ENCODE measurements around the gene IQCH. TPM values are rescaled to one million over a fixed set of nuclear protein-coding genes. Genes with fewer than 3 reads are reported as not detected.
A peak's percentile ranks its signal among the peaks of the same experiment; 100 is the strongest.
"Not testable (repeated sequence)": the region's sequence is repeated elsewhere in the genome, so short reads cannot be mapped to it uniquely, and the experiment has no call there.

Gene IQCH
- total RNA-seq, 1 experiment from 2014 or later: 2.7 TPM

DNA sequence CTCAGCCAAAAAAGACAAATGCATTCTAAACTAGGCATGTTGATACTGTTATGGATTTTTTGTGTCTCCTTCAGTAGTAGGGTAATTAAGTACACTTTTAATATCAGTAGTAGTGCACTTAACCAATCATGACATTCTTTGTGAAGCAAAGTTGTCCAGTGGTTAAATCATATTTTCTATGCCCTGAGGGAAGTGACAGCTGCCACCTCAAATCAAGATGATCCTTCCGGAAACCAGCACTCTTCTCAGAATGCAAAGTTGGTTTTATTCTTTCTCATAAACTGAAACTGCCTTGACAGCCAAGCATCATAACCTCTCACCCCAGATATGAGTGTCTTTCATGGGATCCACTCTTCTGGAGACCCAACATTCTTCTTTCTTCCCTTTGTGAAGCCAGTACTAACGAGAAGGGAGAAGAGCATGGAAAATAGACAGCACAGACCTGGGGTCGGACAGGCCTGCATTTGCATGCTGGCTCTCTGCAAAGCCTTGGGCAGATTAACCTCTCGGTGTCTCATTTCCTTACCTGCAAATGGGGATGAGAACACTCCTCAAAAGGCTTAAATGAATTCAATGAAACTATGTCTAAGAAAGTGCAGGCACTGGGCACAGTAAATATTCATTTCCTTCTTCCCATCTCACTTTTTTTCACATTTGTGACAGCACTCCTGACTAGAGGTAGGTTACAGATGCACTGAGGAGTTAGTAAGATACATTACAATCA, 13.3 kb upstream of the IQCH start:
- in situ Hi-C loops (cut with HindIII; ENCODE audit: low pct_unique_long_range_greater_than_20kb, low sequenced_read_pairs): no loop called here
- no peak for DNase-seq (ENCODE audit: low read depth)

- DNase-seq (ENCODE audit: low read depth): no peak
- in situ Hi-C loops (cut with HindIII; ENCODE audit: low pct_unique_long_range_greater_than_20kb, low sequenced_read_pairs): no loop called here
Observed at GRCh38 chr15:67242708-67243111, 11.9 kb upstream of the IQCH start.

GRCh38 chr15:67244971-67245478, 9.6 kb upstream of the IQCH start:
- in situ Hi-C loops (cut with HindIII; ENCODE audit: low pct_unique_long_range_greater_than_20kb, low sequenced_read_pairs): no loop called here
- no peak for DNase-seq (ENCODE audit: low read depth)

DNA sequence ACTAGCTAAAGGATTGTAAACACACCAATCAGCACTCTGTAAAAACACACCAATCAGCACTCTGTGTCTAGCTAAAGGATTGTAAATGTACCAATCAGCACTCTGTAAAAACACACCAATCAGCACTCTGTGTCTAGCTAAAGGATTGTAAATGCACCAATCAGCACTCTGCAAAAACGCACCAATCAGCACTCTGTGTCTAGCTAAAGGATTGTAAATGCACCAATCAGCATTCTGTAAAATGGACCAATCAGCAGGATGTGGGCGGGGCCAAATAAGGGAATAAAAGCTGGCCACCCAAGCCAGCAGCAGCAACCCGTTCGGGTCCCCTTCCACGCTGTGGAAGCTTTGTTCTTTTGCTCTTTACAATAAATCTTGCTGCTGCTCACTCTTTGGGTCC, 8.0 kb upstream of the IQCH start:
- DNase-seq (ENCODE audit: low read depth); in situ Hi-C loops (cut with HindIII; ENCODE audit: low pct_unique_long_range_greater_than_20kb, low sequenced_read_pairs): not testable (repeated sequence)

DNA sequence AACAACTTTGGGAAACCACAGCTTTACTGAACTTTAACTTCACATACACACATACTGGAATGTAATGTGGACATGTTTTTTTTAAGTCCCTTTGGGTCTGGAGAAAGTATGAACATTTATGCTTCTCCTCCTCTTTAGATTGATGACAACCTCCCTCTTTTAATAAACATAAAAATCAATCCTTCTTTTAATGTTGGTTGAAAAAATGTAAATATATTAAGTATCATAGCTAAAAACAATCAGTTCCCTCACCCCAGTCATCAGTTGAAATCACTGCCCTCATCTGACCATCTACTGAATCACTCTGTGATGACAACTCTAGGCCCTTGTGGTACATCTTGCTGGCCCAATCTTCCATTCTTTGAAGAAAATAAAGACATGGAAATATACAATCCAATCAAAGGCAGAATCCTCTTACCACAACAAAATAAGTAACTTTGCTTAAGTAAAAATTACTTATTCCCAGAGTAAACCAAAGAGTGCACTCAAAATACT, 6.5 kb upstream of the IQCH start:
- DNase-seq (ENCODE audit: low read depth): no peak
- in situ Hi-C loops (cut with HindIII; ENCODE audit: low pct_unique_long_range_greater_than_20kb, low sequenced_read_pairs): no loop called here

GRCh38 chr15:67249830-67250229, 4.8 kb upstream of the IQCH start:
- in situ Hi-C loops (cut with HindIII; ENCODE audit: low pct_unique_long_range_greater_than_20kb, low sequenced_read_pairs): no loop called here
- no peak for DNase-seq (ENCODE audit: low read depth)

DNA sequence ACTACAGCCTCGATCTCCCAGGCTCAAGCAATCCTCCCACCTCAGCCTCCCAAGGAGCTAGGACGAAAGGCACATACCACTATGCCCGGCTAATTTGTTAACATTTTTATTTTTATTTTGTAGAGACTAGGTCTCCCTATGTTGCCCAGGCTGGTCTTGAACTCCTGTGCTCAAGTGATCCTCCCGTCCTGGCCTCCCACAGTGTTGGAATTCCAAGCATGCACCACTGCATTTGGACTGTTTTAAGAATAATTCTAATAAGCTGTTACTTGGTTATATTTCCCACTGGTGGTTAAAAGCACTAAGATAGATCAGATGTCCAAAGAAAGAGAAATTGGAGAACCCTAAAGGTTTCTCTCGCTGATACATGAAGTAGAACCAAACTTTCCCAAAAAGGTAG, 3.3 kb upstream of the IQCH start:
- in situ Hi-C loops (cut with HindIII; ENCODE audit: low pct_unique_long_range_greater_than_20kb, low sequenced_read_pairs): no loop called here

DNA sequence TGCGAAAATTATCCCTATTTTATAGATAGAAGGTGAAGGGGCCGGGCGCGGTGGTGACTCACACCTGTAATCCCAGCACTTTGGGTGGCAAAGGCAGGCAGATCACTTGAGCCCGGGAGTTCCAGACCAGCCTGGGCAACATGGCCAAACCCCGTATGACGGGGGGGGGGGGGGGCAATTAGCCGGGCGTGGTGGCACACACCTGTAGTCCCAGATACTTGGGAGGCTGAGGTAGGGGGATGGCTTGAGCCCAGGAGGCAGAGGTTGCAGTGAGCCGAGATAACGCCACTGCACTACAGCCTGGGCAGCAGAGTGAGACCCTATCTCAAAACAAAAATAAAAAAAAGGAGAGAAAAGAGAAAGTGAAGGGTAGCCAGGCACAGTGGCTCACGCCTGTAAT, 1.5 kb upstream of the IQCH start:
- DNase-seq (ENCODE audit: low read depth): no peak
- in situ Hi-C loops (cut with HindIII; ENCODE audit: low pct_unique_long_range_greater_than_20kb, low sequenced_read_pairs): no loop called here

More for the DNA sequence above, 3.3 kb upstream of the IQCH start:
- DNase-seq (ENCODE audit: low read depth): no peak

DNA sequence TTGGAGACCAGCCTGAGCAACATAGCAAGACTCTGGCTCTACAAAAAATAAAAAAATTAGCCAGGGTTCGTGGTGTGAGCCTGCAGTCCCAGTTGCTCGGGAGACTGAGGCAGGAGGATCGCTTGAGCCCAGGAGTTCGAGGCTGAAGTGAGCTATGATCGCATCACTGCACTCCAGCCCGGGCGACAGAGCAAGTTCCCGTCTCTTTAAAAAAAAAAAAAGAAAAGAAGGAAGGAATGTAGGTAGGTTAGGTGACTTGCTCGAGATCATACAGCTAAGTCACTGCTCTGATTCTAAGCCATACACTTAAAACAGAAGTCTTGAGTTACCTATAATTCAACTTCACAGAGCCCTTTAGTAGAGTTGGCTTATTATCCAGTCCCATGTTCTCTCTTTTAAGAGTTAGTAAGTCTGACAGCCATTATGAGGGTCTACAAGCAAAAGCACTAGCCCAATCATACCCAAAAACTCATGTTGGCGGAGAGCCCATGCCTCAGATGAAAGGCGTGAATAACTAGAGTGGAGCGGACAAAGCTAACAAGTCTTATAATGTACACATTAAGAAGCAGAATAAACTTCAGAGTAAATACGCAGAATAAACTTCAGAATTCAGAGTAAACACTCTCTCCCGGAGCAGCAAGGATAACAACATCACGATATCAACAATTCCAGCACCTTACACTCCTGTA, 893 bp upstream of the IQCH start:
- peak; percentile 23 for DNase-seq (ENCODE audit: low read depth)
- in situ Hi-C loops (cut with HindIII; ENCODE audit: low pct_unique_long_range_greater_than_20kb, low sequenced_read_pairs): no loop called here

GRCh38 chr15:67256051-67256450, 1.5 kb downstream of the IQCH start:
- no peak for DNase-seq (ENCODE audit: low read depth)
- in situ Hi-C loops (cut with HindIII; ENCODE audit: low pct_unique_long_range_greater_than_20kb, low sequenced_read_pairs): no loop called here

DNA sequence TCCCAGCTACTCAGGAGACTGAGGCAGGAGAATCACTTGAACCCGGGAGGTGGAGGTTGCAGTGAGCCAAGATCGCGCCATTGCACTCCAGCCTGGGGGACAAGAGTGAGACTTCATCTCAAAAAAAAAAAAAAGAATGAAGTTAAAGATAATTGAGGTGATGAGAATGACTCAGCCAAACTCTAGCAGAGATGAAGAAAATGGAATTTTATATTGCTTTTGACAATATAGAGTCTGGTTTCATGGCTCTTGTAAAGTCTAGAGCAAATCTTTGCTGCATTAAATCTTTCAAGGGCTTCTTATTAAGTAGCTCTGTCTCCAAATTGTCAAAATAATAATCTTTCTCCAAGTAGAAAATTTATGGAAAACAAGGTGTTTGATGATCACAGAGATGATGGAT, 3.8 kb downstream of the IQCH start:
- DNase-seq (ENCODE audit: low read depth); in situ Hi-C loops (cut with HindIII; ENCODE audit: low pct_unique_long_range_greater_than_20kb, low sequenced_read_pairs): not testable (repeated sequence)

DNA sequence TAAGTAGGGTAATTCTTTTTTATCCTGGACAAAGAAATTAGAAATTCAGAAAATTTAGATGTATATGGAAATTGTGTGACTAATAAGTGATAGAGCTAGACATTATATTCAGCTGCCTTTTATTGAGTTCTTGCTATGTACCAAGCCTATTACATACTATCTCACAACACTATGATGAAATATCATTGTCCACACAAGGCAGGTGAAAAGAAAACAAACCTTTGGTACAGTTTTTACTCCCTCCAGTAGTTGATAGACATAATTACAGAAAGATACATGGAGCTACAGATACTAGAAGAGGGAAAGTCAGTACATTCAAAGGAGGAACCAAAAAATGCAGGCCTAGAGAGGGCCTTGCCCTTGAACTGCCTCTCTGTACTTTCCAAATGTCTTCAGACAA, 4.8 kb downstream of the IQCH start:
- in situ Hi-C loops (cut with HindIII; ENCODE audit: low pct_unique_long_range_greater_than_20kb, low sequenced_read_pairs): no loop called here

GRCh38 chr15:67259806-67260205, 5.2 kb downstream of the IQCH start:
- DNase-seq (ENCODE audit: low read depth): no peak
- in situ Hi-C loops (cut with HindIII; ENCODE audit: low pct_unique_long_range_greater_than_20kb, low sequenced_read_pairs): no loop called here

More for the DNA sequence above, 4.8 kb downstream of the IQCH start:
- no peak for DNase-seq (ENCODE audit: low read depth)

DNA sequence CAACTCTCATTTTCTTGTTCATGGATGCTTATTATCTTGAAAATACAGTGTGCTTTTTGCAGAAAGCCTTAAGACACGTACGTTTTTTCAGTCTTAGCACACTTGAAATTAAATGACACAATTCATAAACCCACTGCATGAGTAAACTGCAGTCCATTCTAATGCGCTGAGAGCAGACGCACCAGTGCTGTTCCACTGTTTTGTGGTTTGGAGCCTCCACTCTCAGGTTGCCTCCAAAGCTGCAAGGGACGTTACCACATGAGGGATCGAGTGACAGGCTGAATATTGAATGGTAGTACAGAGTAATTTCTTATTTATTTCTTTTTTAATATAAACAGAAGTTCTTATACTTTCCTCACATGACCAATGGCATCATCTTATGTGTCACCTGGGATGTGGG, 12.3 kb downstream of the IQCH start:
- DNase-seq (ENCODE audit: low read depth): no peak
- in situ Hi-C loops (cut with HindIII; ENCODE audit: low pct_unique_long_range_greater_than_20kb, low sequenced_read_pairs): no loop called here

DNA sequence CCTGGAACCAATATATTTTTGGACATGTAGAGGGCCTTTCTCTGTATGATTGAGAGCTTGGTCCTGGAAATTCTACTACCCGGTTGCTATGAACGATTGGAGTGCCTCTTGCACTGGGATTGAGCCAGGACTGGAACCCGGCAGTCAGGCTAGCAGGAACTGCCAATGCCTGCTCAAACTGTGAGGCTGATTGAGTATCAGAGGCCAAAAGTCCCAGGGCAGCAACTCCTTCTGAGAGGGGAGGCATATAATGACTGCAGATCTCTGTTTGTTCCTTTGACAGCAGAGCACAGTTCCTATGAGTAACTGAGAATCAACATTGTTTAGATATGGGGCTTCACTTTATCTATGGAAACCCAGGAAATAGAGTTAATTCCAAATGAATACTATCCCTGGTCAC, 12.9 kb downstream of the IQCH start:
- DNase-seq (ENCODE audit: low read depth): no peak
- in situ Hi-C loops (cut with HindIII; ENCODE audit: low pct_unique_long_range_greater_than_20kb, low sequenced_read_pairs): no loop called here

- in situ Hi-C loops (cut with HindIII; ENCODE audit: low pct_unique_long_range_greater_than_20kb, low sequenced_read_pairs): no loop called here
- no peak for DNase-seq (ENCODE audit: low read depth)
Observed at GRCh38 chr15:67267951-67268941, 13.7 kb downstream of the IQCH start.

DNA sequence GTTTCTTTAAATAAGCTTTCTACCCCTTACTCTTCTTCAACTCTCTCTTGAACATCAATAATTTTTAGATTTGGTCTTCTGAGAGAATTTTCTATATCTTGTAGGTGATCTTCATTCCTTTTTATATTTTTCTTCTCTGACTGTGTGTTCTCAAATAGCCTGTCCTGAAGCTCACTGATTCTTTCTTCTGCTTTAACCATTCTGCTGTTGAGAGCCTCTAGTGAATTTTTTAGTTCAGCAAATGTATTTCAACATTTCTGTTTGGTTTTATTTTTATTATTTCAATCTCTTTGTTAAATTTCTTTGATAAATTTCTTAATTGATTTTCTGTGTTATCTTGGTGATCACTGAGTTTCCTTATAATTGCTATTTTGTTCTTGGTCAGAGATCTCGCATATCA, 19.6 kb downstream of the IQCH start:
- in situ Hi-C loops (cut with HindIII; ENCODE audit: low pct_unique_long_range_greater_than_20kb, low sequenced_read_pairs): no loop called here
- DNase-seq (ENCODE audit: low read depth): no peak

DNA sequence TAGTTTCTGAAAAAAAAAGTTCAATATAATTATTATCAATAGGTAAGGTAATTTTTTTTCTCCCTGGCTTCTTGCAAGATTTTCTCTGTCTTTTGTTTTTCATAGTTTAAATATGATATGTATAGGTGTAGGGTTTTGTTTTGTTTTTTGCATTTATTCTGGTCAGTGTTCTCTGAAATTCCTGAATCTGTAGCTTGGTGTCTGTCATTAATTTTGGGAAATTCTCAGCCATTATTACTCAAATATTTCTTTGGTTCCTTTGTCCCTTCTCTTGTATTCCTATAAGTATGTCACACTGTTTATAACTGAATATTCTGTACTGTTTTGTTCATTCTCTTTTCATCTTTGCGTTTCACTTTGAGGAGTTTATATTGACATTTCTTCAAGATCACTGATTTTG, 22.1 kb downstream of the IQCH start:
- in situ Hi-C loops (cut with HindIII; ENCODE audit: low pct_unique_long_range_greater_than_20kb, low sequenced_read_pairs): no loop called here
- no peak for DNase-seq (ENCODE audit: low read depth)
